SK-N-MC (cell line): ENCODE results near the gene DLX1.

Source experiments
- EZH2 ChIP-seq: fragments of 200-600 bp; sonication (generic); IDR thresholded peaks from one replicate; pipeline ENCODE4 v1.6.1; 2017; ENCODE audit warnings: antibody characterized with exemption
- FOXP2 ChIP-seq: optimal IDR thresholded peaks from 2 replicates; pipeline ENCODE3; 2011; ENCODE audit warnings: mild to moderate bottlenecking, moderate library complexity; ENCODE audit not compliant: insufficient read depth; ENCODE audit errors: extremely low read length, control extremely low read depth
- POLR2AphosphoS5 ChIP-seq: IDR thresholded peaks from 2 replicates; pipeline ENCODE4 v1.6.1; 2012; ENCODE audit warnings: mild to moderate bottlenecking, low read depth, low read length, borderline replicate concordance

GRCh38 chr2:172046866-172047565, 38.3 kb upstream of the DLX1 start:
- no peak for TF ChIP-seq POLR2AphosphoS5
- no peak for TF ChIP-seq EZH2
- TF ChIP-seq FOXP2: no peak
